ENCODE data around the gene DENND10. TPM values are rescaled to one million over a fixed set of nuclear protein-coding genes. Genes with fewer than 3 reads are reported as not detected.
"Not testable (repeated sequence)": the region's sequence is repeated elsewhere in the genome, so short reads cannot be mapped to it uniquely, and the experiment has no call there.

The DENND10 gene
- total and polyA plus RNA-seq, 9 donors: 29.9 to 53.8 (median 40.6) TPM

GRCh38 chr10:119178372-119179119, 74.6 kb downstream of the DENND10 start, which contains the start of gene PRDX3:
PRDX3 (minus strand) TSS chr10:119178812; CDS start chr10:119178790, 22 bp downstream.
- Histone ChIP-seq H3K4me1 (ENCODE audit: insufficient read depth) (peaks cover 2% of the 10 kb centered on the region), H3K36me3 (no peaks in the 10 kb centered on the region), H3K27ac (peak within 1 kb of the TSS; percentile 89 to 90), H3K27me3 (no peaks in the 10 kb centered on the region), H3K4me3 (peak within 1 kb of the TSS; percentile 62), H3K9me3 (no peaks in the 10 kb centered on the region)
- 0 to 1% (median 1%) methylated on average over 29 to 45 of the region's 45 CpGs for WGBS, 3 donors
- TF ChIP-seq POLR2A (IDR thresholded peaks at IDR 0.05) (peak; percentile 72), EP300 (IDR thresholded peaks at IDR 0.05) (no peak), CTCF (IDR thresholded peaks at IDR 0.05) (peak in 1 of 3 donors; percentile 18)
- intact Hi-C loops (cut with DNase I): no loop called here
- DNase-seq: peak; percentile 90 to 95 (median 93)

- H3K4me3 ChIP-seq; H3K9me3 ChIP-seq; H3K36me3 ChIP-seq; H3K27me3 ChIP-seq; H3K27ac ChIP-seq; DNase-seq; H3K4me1 ChIP-seq (ENCODE audit: insufficient read depth); intact Hi-C loops (cut with DNase I): not testable (repeated sequence)
- 95 to 98% (median 95%) methylated on average over 7 of the region's 7 CpGs for WGBS, 3 donors
These were observed 77.0 kb downstream of the DENND10 start for GRCh38 chr10:119180850-119181400.

GRCh38 chr10:119183664-119184412, 79.9 kb downstream of the DENND10 start:
- no peaks in the 10 kb centered on the region for H3K27me3 ChIP-seq
- H3K27ac ChIP-seq: no peak overlapping the region
- TF ChIP-seq POLR2A (IDR thresholded peaks at IDR 0.05) (no peak), CTCF (IDR thresholded peaks at IDR 0.05) (no peak), EP300 (IDR thresholded peaks at IDR 0.05) (no peak)
- H3K4me1 ChIP-seq (ENCODE audit: insufficient read depth): peaks cover 2% of the 10 kb centered on the region
- H3K4me3 ChIP-seq: no peak overlapping the region
- peak in 1 of 5 donors; percentile 46 for DNase-seq
- H3K36me3 ChIP-seq: no peaks in the 10 kb centered on the region
- intact Hi-C loops (cut with DNase I): no loop called here
- no peaks in the 10 kb centered on the region for H3K9me3 ChIP-seq
- 51 to 61% (median 56%) methylated on average over 9 of the region's 9 CpGs for WGBS, 3 donors

Small RNA genes lying within 50 kb of the gene (small RNA-seq; reads per million reads assigned to genes)
- not detected for gene AL355598.1
- gene RF00413: not detected
- gene SNORA19: not detected

Other genes starting within 250 kb of the DENND10 start
- 1 to 10 TPM in 3 of 7 donors, under 1 TPM in 4; 0.15 to 1.8 (median 0.79) TPM for gene NANOS1, start 74.4 kb upstream of the DENND10 start, total RNA-seq
- gene NANOS1, start 74.4 kb upstream of the DENND10 start, polyA plus RNA-seq: 1 to 10 TPM in 1 of 2 donors, under 1 TPM in 1; 0.54 to 7.0 TPM
- 100 to 1,000 TPM in 2 of 7 donors, 10 to 100 TPM in 5; 58.7 to 109 (median 88.1) TPM for gene EIF3A, start 23.3 kb upstream of the DENND10 start, total RNA-seq
- gene EIF3A, start 23.3 kb upstream of the DENND10 start, polyA plus RNA-seq: 100 to 1,000 TPM in 1 of 2 donors, 10 to 100 TPM in 1; 53.9 to 113 TPM
- 10 to 100 TPM; 11.8 to 54.9 (median 18.5) TPM for gene SFXN4, start 61.6 kb downstream of the DENND10 start, total RNA-seq
- gene SFXN4, start 61.6 kb downstream of the DENND10 start, polyA plus RNA-seq: 10 to 100 TPM; 18.9 to 25.8 TPM
- 100 to 1,000 TPM in 2 of 7 donors, 10 to 100 TPM in 5; 65.7 to 116 (median 79.0) TPM for gene PRDX3, start 74.7 kb downstream of the DENND10 start, total RNA-seq
- 100 to 1,000 TPM in 1 of 2 donors, 10 to 100 TPM in 1; 90.3 to 159 TPM for gene PRDX3, start 74.7 kb downstream of the DENND10 start, polyA plus RNA-seq
- gene GRK5, start 103.5 kb downstream of the DENND10 start, total RNA-seq: 100 to 1,000 TPM in 2 of 7 donors, 10 to 100 TPM in 4, 1 to 10 TPM in 1; 10.0 to 115 (median 36.9) TPM
- 10 to 100 TPM; 43.4 to 62.0 TPM for gene GRK5, start 103.5 kb downstream of the DENND10 start, polyA plus RNA-seq

Measured in ovary (tissue), 9 donors.